AG08396 (cell line): Measurements from ENCODE around the gene KRTAP5-1.
"Not testable (repeated sequence)": the region's sequence is repeated elsewhere in the genome, so short reads cannot be mapped to it uniquely, and the experiment has no call there.

Source experiments
- DNase-seq: peaks from one replicate; pipeline ENCODE4 v3.0.0; 2012; ENCODE audit warnings: low spot score, mixed read lengths

The KRTAP5-1 gene, protein sequence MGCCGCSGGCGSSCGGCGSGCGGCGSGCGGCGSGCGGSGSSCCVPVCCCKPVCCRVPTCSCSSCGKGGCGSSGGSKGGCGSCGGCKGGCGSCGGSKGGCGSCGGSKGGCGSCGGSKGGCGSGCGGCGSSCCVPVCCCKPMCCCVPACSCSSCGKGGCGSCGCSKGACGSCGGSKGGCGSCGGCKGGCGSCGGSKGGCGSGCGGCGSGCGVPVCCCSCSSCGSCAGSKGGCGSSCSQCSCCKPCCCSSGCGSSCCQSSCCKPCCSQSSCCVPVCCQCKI

DNA sequence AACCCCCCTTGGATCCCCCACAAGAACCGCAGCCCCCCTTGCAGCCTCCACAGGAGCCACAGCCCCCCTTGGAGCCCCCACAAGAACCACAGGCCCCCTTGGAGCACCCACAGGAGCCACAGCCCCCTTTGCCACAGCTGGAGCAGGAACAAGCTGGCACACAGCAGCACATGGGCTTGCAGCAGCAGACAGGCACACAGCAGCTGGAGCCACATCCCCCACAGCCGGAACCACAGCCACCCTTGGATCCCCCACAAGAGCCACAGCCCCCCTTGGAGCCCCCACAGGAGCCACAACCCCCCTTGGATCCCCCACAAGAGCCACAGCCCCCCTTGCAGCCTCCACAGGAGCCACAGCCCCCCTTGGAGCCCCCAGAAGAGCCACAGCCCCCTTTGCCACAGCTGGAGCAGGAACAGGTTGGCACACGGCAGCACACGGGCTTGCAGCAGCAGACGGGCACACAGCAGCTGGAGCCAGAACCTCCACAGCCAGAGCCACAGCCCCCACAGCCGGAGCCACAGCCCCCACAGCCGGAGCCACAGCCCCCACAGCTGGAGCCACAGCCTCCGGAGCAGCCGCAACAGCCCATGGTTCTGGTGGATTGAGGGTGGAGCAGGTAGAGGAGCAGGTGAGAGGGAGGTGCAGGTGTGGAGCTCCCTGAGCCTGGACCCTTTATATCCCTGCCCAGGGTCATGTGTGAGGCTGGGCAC lies at the start of gene KRTAP5-1:
KRTAP5-1 (minus strand) TSS at position 623 of the 710 bp plus-strand sequence; CDS start at position 589, 34 bp downstream.
- not testable (repeated sequence) for DNase-seq

DNA sequence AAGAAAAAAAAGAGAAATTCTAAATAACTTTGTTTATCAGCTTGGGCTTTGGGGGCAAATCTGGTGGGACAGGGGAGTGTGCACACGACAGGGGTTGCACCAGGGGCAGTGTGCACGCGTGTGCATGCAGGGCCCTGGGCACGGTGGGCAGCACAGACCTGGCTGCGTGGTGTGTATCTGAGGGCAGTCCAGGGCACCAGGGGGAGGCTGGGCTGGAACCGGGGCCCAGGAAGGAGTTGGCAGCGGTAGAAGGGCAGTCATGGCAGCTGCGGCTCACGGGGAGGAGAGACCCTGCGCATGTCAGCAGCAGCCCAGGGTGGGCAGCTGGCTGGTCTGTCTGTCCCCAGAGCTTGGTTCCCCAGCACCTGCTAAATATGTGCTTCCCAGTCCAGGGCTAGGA lies 48.8 kb upstream of the KRTAP5-1 start:
- no peak for DNase-seq

DNA sequence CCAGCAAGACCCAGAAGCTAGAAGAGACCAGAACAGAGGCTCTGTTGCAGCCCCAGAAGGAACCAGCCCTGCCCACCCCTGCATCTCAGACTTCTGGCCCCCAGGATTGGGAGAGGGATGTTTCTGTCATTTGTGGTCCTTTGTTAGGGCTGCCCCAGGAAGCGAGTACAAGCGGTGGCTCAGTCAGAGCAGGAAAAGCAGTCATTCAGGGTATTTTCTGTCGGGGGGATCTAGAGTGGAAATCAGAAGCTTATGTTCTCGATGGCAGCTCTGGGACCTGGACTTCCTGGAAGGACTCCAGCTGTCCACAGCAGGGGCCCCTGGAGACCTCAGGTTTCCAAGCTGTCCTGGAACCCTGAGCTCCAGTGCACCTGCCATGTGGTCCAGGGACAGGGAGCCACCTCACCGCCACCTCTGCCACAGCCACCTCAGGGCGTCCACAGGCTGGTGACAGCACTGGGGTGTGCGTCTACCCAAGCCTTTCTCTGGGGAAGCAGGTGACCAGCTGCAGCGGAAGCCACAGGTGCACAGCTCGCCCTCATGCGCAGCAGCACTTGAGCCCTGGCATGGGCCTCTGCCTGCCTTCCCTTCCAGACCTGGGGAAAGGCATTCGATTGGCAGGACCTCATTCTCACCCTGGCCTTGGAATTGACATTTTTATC lies 47.1 kb upstream of the KRTAP5-1 start:
- no peak for DNase-seq

DNA sequence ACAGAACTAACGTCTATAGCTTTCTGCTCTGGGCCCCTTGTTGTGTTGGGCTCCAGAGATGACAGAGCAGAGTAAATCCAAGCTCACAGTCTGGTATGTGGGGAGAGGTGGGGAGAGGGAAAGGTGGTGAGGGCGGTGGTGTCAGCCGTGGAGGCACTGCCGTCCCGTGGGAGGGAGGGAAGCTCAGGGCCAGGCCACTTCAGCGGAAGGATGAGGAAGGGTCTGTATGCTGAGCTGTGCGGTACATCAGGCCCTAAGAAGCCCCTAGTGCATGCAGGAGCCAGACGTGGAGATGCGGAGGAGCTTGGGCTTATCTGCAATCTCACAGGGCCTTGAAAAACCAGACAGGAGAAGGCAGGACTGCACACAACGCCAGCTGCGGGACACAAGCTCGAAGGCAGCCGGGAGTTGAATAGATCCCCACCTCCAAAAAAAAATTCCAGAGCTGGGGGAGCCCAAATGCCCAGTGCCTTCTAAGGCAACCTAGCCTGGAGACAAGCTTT lies 46.0 kb upstream of the KRTAP5-1 start:
- DNase-seq = no peak

DNA sequence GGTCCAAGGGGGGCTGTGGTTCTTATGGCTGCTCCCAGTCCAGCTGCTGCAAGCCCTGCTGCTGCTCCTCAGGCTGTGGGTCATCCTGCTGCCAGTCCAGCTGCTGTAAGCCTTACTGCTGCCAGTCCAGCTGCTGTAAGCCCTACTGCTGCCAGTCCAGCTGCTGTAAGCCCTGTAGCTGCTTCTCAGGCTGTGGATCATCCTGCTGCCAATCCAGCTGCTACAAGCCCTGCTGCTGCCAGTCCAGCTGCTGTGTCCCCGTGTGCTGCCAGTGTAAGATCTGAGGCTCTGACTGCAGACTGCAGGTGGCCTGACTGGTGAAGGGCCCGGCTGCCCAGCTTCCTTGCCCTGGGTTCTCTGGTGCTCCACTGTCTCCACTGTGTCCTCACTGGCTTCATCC lies 45.2 kb upstream of the KRTAP5-1 start:
- DNase-seq = no peak

DNA sequence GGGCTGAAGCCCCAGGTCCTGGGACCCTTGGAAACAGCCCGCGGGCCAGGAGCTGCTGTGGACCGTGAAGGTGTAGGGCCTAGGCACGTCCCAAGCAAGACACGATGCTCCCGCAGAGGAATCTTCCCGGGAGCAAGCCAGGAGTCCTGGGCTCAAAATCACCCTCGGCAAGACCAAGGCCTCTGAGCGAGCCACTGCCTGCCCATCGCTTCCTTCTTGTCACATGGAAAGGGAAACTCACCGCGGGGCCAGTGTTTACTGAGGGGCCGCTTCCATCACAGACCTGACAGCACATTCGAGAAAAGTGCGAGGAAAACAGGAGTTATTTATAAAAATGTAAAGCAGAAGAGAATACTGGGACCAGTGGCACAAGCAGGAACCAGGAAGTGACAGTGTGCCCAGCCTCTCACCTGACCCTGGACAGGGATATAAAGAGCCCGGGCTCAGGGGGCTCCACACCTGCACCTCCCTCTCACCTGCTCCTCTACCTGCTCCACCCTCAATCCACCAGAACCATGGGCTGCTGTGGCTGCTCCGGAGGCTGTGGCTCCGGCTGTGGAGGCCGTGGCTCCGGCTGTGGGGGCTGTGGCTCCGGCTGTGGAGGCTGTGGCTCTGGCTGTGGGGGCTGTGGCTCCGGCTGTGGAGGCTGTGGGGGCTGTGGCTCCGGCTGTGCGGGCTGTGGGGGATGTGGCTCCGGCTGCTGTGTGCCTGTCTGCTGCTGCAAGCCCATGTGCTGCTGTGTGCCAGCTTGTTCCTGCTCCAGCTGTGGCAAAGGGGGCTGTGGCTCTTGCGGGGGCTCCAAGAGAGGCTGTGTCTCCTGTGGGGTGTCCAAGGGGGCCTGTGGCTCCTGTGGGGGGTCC lies 44.5 kb upstream of the KRTAP5-1 start, which contains the start of gene KRTAP5-5:
KRTAP5-5 (plus strand) TSS at position 450 of the 860 bp plus-strand sequence; CDS start at position 516, 66 bp downstream.
- no peak for DNase-seq

DNA sequence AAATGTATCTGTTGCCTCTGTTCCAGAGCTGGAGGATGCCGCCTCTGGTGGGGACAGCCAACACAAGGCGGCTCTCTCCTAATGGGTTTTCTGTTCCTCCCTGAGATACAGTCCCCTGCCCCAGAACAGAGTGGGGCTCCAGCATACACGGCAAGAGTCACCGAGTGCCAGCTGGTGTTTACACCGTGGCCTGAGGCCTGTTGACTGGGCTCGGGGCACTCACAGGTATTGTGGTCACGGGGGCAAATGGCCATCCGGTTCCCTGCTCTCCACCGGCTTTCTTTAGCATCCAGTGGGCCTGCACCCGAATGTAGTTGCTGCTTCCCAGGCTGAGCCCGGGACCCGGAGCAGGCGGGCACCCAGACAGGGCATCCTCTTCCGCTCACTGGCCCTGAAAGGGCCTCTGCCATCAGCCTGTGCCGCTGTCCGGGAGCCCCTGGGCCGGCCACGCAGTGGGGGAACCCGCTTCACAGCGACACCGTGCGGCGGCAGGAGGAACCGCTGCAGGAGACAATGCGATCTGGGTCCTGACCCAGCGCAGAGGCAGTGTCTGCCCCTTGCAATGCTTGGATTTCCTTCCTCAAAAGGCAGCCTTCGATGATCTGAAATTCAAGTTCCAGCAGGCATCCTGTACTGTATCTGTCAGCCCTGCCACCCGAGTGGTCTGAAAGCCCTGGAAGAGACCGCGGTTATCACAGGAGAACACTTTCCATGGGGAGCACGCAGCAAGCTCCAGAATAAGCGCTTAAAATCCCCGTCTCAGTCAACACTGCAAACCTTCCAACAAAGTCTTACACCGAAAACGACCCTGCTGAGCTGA lies 43.6 kb upstream of the KRTAP5-1 start:
- peak; percentile 90 for DNase-seq

DNA sequence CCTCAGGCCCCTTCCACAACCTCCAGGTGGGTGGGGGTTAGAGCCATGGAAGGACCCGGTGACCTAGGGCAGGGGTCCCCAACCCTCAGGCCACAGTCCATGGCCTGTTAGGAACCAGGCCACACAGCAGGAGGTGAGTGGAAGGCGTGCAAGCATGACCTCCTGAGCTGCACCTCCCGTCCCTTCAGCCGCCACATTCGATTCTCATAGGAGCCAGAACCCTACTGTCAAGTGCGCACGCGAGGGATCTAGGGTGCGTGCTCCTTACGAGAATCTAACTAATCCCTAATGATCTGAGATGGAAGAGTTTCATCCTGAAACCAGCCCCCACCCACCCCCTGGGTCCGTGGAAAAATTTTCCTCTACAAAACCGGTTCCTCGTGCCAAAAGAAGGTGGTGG lies 40.5 kb upstream of the KRTAP5-1 start:
- no peak for DNase-seq

DNA sequence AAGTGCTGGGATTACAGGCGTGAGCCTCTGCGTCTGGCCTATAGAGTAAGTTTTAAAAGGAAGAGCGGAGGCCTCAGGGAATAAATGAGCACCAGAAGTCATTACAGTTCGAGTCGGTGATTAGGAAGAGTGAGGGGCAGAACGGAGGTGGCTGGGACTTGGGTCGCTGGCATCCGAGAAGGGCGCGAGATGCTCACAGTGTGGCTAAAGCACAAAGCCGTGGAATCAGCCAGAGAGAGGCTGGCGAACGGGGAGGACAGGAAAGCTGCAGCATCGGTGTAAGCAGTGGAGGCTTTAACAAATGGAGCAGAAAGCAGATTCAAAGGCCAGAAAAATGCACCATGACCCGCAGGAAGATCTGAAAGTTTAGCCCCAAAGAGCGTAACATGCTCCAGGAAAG lies 39.5 kb upstream of the KRTAP5-1 start:
- DNase-seq = no peak

DNA sequence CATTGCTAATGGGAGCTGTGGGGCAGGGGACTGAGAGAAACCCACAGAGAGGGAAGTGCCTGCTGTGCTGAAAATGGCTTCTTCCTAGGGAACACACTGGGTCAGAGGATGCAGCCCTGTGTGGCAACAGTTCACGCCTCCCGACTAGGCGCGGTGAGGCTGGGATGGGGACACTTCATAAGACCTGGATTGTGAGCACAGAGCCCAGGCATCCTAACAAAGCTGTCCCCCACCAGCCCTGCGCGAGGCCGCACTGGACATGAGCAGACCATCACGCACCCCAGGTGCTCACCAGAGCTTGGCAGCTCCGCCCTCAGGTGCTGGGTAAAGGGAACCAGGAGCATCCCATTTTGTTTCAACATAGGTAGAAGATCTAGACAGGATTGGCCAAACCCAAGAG lies 38.6 kb upstream of the KRTAP5-1 start:
- DNase-seq = no peak

DNA sequence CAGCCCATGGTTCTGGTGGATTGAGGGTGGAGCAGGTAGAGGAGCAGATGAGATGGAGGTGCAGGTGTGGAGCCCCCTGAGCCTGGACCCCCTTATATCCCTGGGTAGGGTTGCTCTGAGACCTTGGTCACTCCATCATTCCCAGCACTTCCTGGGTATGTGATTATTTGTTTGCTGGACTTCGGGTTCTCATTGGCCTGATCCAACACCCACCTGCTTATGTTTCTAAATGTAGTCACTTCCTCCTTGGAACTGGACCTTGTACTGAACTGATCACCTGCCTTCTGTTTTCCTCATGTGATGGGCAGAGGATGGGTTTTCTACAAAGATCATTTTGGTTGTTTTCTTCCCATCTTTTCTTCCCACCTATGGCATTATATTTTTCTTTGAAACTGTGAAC lies 37.0 kb upstream of the KRTAP5-1 start, which contains the start of gene KRTAP5-4:
KRTAP5-4 (minus strand) TSS at position 53 of the 400 bp plus-strand sequence; CDS start at position 8, 45 bp downstream.
- DNase-seq = no peak

DNA sequence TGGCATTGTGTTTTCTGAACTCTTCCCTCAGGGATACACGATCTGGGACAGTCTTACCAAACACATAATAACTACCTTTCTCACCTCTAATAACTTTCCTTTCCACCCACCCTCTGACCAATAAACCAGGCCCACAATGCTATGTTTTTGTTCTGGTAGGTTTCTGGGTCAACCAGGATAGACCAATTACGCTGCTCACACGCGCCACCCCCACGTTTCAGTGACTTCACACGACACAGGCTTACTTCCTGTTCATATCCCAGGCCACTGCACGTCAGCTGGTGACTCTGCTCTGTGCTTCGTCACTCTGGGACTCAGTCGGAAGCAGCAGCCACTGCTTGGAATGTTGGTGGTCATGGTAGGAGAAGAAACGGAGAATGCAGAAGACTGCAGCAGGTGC lies 34.4 kb upstream of the KRTAP5-1 start:
- no peak for DNase-seq

DNA sequence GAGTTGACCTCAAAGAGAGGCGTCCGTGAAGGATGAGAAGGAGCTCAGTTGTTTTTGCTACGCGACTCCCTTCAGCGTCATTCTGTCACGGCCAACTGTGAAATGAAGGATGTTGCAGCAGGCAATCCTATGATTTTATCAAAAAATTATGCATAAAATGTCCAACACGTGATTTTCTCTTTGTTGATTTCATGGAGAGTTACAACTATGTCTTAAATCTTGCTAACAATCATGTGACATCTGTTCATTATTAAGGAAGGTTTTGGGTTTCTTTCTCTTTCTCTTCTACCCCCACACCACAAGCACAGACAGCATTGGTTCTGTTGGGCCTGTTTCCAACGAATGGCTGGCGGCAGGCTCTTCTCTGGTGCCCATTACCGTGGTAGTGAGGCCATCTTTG lies 33.1 kb upstream of the KRTAP5-1 start:
- DNase-seq = no peak

DNA sequence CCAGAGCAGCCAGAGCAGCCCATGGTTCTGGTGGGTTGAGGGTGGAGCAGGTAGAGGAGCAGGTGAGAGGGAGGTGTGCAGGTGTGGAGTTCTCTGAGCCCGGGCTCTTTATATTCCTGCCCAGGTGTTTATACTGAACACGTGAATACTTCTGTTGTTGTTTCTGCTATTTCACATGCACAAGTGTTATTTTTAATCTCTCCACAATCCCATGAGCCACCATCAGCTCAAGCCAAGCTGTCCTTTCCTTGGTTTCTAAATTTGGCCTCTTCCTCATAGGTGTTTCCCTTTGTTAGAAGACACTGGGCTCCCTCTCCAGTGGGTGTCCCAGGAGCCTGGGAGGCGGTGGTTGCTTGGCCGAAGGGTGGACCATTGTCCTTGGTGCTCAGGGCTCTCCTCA lies 23.3 kb upstream of the KRTAP5-1 start, which contains the start of gene KRTAP5-3:
KRTAP5-3 (minus strand) TSS at position 101 of the 400 bp plus-strand sequence; CDS start at position 23, 78 bp downstream.
- DNase-seq = no peak

DNA sequence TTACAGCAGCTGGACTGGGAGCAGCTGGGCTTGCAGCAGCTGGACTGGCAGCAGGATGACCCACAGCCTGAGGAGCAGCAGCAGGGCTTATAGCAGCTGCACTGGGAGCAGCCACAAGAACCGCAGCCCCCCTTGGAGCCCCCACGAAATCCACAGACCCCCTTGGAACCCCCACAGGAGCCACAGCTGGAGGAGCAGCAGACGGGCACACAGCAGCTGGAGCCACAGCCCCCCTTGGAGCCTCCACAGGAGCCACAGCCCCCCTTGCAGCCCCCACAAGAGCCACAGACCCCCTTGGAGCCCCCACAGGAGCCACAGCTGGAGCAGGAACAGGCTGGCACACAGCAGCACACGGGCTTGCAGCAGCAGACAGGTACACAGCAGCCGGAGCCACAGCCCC lies 22.8 kb upstream of the KRTAP5-1 start:
- not testable (repeated sequence) for DNase-seq

DNA sequence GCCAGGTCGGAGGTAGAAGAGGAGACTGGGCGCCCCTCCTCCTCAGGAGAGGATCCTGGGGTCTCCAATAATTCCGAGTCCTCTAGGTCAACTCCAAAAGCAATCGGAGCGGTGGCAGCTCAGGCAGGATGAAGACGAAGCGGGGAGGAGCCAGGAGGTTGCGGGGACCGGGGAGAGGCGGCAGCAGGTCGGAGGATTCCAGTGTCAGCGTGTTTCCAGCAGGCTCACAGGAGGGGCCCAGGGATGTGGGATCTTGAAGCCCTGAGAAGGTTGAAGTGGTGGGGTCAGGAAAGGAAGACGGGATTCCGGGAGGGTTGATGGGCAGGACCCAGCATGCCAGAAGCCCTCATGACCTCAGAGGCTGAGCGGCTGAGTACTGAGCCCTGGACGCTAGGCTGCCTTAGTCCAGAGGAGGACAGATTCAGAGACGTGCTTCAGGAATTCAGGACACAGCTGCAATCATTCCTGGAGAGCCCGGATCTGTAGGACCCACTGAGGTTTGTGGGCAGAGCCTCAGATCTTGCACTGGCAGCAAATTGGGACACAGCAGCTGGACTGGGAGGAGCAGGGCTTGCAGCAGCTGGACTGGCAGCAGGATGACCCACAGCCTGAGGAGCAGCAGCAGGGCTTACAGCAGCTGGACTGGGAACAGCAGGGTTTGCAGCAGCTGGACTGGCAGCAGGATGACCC lies 22.2 kb upstream of the KRTAP5-1 start:
- DNase-seq = not testable (repeated sequence)

DNA sequence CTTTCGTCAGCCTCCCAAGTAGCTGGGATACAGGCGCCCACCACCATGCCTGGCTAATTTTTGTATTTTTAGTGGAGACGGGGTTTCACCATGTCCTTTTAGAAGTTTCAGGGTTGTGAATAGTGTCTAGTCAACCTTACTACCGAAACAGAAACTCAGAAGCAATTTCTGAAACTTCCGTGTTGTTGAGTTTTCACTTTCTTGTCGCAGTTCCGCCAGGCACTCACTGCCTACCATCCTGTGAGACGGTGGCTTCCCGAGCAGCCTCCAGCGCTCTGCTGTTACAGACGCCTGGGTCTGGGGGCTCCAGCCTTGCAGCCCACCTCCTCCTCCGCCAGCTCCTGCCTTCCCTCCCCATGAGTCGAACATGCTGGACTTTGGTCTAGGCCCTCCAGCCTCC lies 20.8 kb upstream of the KRTAP5-1 start:
- DNase-seq = not testable (repeated sequence)

DNA sequence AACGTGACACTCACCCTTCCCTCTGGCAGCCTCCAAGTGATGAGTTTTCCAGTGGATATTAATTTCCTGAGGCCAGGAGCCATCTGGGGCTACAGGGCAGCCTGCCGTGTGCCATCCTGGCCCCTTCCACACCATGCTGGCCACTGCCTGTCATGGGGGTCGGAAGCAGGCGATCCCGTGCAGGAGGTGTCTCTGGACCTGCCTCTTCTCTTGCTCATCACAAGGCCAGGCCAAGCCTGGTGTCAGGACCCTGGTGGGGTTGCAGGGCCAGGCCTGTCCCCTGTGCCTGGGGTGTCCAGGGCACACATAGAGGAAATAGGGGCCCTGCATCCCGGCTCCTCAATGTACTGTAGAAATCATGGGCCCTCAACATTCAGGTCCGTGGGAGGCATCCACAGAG lies 19.6 kb upstream of the KRTAP5-1 start:
- no peak for DNase-seq

DNA sequence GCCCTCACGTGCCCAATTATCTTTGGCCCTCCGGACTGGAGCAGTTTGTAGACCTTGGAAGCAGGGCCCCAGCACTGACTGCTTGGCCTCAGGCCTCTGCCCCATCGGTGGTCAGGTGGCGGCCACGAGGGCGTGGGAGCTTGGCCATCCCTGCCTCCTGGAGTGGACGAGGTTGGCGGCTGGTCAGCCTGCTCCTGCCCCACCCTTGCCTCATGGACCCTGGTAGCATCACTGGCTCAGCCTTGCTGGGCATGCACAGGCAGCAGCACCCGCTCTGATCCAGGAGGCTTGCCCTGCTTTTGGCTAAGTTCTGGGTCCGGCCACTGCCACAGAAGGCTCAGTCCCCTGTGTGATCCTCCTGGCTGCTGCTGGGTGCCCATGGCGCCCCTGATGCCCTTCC lies 19.1 kb upstream of the KRTAP5-1 start:
- no peak for DNase-seq

DNA sequence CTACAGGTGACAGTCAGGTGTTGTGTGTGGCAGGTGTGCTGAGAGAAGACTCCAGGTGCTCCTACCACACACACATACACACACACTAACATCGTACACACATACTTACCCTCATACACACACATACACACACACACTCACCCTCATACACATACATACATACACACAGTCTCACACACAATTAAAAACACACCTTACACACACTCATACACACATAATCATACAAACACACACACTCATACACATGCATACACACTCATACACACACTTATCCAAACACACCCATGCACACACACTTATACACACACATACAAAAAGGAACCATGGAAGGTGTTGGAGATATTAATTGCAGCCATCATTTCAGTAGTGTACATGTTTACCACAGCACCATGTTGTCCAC lies 18.5 kb upstream of the KRTAP5-1 start:
- DNase-seq = no peak
